Small intestine (tissue), 7 donors: ENCODE data around the gene COL13A1. TPM values are rescaled to one million over a fixed set of nuclear protein-coding genes. Genes with fewer than 3 reads are reported as not detected.

Experiments
- DNase-seq, 2 donors: peaks; one replicate each; pipeline versions ENCODE4 v3.0.0 to v3.0.0-alpha.2; 2013
- FAIRE-seq: peaks from 2 replicates; lab custom pipeline; 2012; peaks lifted over from hg19 to GRCh38; lab: Jason Lieb, UNC
- H3K27ac ChIP-seq, 3 donors: one replicate each; pipeline ENCODE4 v1.5.1; 2013; ENCODE audit warnings: low read length in 2 of 3, mild to moderate bottlenecking in 2 of 3, control low read depth in 1 of 3, inconsistent platforms in 1 of 3, low read depth in 1 of 3, moderate library complexity in 1 of 3
- H3K27me3 ChIP-seq, 3 donors: one replicate each; pipeline ENCODE4 v1.6.1; 2013; ENCODE audit warnings: low read length in 3 of 3, inconsistent platforms in 1 of 3; ENCODE audit not compliant: control insufficient read depth in 3 of 3, insufficient read depth in 3 of 3
- H3K36me3 ChIP-seq, 3 donors: one replicate each; pipeline ENCODE4 v1.6.1; 2013; ENCODE audit warnings: low read length in 3 of 3, inconsistent platforms in 1 of 3, low read depth in 1 of 3, mild to moderate bottlenecking in 1 of 3, moderate library complexity in 1 of 3; ENCODE audit not compliant: control insufficient read depth in 3 of 3, insufficient read depth in 2 of 3
- H3K4me1 ChIP-seq, 3 donors: one replicate each; pipeline ENCODE4 v1.6.1; 2013; ENCODE audit warnings: low read length in 2 of 3, inconsistent platforms in 1 of 3, low read depth in 1 of 3, mild to moderate bottlenecking in 1 of 3, moderate library complexity in 1 of 3; ENCODE audit not compliant: control insufficient read depth in 3 of 3, insufficient read depth in 2 of 3
- H3K4me3 ChIP-seq, 3 donors: one replicate each; pipeline ENCODE4 v1.5.1; 2013; ENCODE audit warnings: low read length in 3 of 3, control low read depth in 1 of 3, inconsistent platforms in 1 of 3, low read depth in 1 of 3, mild to moderate bottlenecking in 1 of 3, moderate library complexity in 1 of 3
- H3K9me3 ChIP-seq, 2 donors: one replicate each; pipeline ENCODE4 v1.6.1; 2013; ENCODE audit warnings: low read depth in 1 of 2, low read length in 1 of 2; ENCODE audit not compliant: control insufficient read depth in 2 of 2, insufficient read depth in 1 of 2
- WGBS, 3 donors: extraction: QIAGEN DNeasy Blood & Tissue Kit; methylation state at CpG; one replicate each; pipeline ENCODE4 v1.1.7; 2013; 5-methylcytosine and 5-hydroxymethylcytosine counted together
- polyA plus RNA-seq, 4 donors: library from polyadenylated mRNA; stranded (reverse) in 3 of 4; unstranded in 1 of 4; fragments of 200-250 nt in 3 of 4; fragments of 120-200 nt in 1 of 4; gene quantifications; one replicate each; pipeline versions ENCODE4 v1.2.1 to v1.2.3, GENCODE V29; 2013
- donor health status: healthy with polysubstance abuse.
- donor health status: control.
- donor health status: control.
- donor health status: Bipolar disorder and iron deficiency.
- donor health status: healthy.

Gene COL13A1
- polyA plus RNA-seq, 4 donors, result 0.45 to 6.6 (median 0.60) TPM

DNA sequence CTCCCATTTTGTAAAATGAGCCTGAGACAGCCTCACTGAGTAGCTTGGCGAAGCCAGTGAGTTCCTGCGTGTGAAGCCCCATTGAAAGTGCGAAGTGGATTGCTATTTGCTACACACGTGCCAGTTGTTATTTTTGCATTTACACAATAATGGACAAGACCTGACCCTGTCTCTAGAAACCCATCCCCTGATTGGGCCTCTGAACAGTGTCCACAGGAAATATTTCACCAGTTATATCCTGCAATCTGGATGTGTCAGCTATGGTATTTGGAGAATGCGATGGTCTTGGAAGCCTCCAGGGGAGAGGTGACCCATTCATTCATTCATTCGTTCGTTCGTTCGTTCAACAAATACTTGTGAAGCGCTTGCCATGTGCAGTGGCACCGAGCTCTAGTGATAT, 37.1 kb downstream of the COL13A1 start:
- Histone ChIP-seq H3K27me3 (no peaks in the 10 kb centered on the region), H3K9me3 (no peaks in the 10 kb centered on the region), H3K4me1 (peaks cover 0 to 6% (median 0%) of the 10 kb centered on the region in 3 donors), H3K36me3 (no peaks in the 10 kb centered on the region), H3K4me3 (no peak overlapping the region), H3K27ac (no peak overlapping the region)
- WGBS, 3 donors, result 82 to 91% (median 87%) methylated on average over 11 of the region's 11 CpGs
- FAIRE-seq, result no peak
- DNase-seq, result no peak

DNA sequence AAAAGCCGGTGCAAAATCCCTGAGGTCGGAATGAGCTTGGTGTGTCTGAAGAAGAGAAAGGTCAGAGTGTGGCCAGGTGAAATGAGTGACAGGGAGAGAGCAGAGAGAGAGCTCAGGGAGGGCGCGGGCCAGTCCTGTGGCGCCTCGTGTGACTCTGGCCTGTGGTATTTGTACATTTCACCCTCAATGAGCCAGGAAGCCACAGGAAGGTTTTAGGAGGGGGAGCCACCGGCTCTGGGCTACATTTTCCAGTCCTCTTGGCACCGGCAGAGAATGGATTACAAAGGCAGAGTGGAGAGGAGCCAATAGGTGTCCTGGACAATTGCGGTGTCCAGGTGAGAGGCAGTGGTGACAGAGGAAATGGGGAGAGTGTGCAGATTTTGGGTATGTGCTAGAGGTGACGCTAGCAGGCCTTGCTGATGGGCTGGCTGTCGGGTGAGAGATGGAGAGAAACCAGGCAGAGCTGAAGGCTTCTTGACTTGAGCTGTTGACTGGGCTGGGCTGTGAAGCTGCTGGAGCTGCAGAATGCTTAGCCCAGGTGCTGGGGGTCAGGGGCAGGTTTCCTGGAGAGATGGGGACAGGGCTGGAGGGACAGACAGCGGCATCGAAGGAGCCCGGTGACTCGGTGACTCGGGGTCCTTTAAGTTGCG, 38.1 kb downstream of the COL13A1 start:
- WGBS, 3 donors, result 82 to 85% (median 83%) methylated on average over 17 of the region's 17 CpGs
- DNase-seq, result no peak
- no peaks in the 10 kb centered on the region for H3K27me3 ChIP-seq
- no peak for FAIRE-seq
- H3K4me3 ChIP-seq, result no peak overlapping the region
- H3K27ac ChIP-seq, result no peak overlapping the region
- no peaks in the 10 kb centered on the region for H3K9me3 ChIP-seq
- peaks cover 0 to 6% (median 0%) of the 10 kb centered on the region in 3 donors for H3K4me1 ChIP-seq
- no peaks in the 10 kb centered on the region for H3K36me3 ChIP-seq

DNA sequence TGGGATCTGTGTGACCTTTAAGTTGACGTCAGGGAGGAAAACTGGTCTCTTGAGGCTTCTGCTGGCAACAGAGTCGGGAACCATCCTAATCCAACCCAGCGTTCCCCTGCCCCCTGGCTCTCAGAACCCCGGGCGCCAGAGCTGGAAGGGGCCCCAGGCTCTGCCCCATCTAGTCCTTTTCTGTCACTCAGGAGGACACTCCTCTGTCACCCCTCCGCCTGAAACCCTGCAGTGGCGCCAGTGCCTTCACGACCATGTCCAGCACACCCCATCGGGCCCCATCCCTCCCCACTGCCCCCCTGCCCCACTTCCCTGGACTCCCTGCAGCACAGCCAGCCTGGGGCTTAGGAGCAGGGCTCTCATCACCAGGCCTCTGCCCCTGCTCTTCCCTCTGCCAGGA, 39.1 kb downstream of the COL13A1 start:
- Histone ChIP-seq H3K27ac (no peak overlapping the region), H3K4me1 (peaks cover 0 to 8% (median 0%) of the 10 kb centered on the region in 3 donors), H3K4me3 (no peak overlapping the region), H3K27me3 (no peaks in the 10 kb centered on the region), H3K9me3 (no peaks in the 10 kb centered on the region), H3K36me3 (no peaks in the 10 kb centered on the region)
- no peak for FAIRE-seq
- DNase-seq, result no peak
- WGBS, 3 donors, result 84 to 88% (median 87%) methylated on average over 9 of the region's 9 CpGs

DNA sequence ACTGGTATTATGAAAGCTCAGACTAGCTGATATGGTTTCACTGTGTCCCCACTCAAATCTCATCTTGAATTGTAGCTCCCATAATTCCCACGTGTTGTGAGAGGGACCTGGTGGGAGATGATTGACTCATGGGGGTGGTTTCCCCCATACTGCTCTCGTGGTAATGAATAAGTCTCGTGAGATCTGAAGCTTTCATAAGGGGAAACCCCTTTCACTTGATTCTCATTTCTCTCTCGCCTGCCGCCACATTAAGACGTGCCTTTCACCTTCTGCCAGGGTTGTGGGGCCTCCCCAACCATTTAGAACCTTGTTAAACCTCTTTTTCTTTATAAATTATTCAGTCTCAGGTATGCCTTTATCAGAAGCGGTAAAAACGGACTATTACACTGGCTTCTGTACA, 40.3 kb downstream of the COL13A1 start:
- 72 to 82% (median 77%) methylated on average over 8 of the region's 8 CpGs for WGBS, 3 donors
- no peak for DNase-seq
- H3K36me3 ChIP-seq, result no peaks in the 10 kb centered on the region
- no peak for FAIRE-seq
- no peak overlapping the region for H3K4me3 ChIP-seq
- peaks cover 0 to 6% (median 0%) of the 10 kb centered on the region in 3 donors for H3K4me1 ChIP-seq
- H3K27ac ChIP-seq, result no peak overlapping the region
- no peaks in the 10 kb centered on the region for H3K27me3 ChIP-seq
- no peaks in the 10 kb centered on the region for H3K9me3 ChIP-seq

DNA sequence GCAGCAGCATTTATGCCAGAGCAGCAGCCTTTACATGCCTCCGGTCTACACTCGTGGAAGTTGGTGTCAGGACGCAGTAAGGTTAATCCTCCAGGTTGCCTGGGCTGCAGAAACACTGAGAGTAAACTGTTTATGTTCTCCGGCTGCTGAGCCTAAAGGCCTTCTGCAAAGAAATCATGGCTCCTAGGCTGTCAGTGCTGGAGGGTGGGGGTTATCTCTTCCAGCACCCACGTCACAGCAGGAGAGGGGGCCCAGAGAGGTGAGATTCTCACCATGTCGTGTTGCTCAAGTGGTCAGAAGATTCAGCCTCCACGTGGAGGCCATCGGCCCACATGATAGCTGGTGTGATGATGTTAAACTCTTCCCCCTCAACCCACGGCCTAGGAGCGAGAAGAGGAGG, 41.2 kb downstream of the COL13A1 start:
- 76 to 85% (median 84%) methylated on average over 10 of the region's 10 CpGs for WGBS, 3 donors
- H3K27me3 ChIP-seq, result no peaks in the 10 kb centered on the region
- peaks cover 0 to 6% (median 0%) of the 10 kb centered on the region in 3 donors for H3K4me1 ChIP-seq
- peak in 1 of 2 donors; percentile 29 for DNase-seq
- FAIRE-seq, result no peak
- no peaks in the 10 kb centered on the region for H3K9me3 ChIP-seq
- no peaks in the 10 kb centered on the region for H3K36me3 ChIP-seq
- H3K4me3 ChIP-seq, result no peak overlapping the region
- H3K27ac ChIP-seq, result no peak overlapping the region

DNA sequence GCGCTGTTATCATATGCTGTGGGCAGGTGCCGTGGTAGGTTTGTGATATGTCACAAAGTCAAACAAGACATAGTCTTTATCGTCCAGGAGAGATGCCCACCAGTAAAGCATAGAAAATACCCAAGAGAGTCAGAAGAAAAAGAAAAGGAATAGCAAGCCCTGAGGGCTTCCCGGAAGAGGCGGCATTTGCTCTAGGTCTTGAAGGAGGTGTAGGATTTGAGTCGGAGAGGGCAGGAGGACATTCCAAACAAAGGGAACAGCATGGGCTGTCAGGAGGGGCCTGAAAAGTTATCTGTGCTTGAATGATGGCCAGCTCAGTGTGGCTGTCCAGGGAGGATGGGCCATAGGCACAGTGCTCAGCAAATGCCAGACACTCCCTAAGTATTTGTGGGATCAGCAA, 42.2 kb downstream of the COL13A1 start:
- Histone ChIP-seq H3K4me3 (no peak overlapping the region), H3K27ac (no peak overlapping the region), H3K36me3 (no peaks in the 10 kb centered on the region), H3K4me1 (peaks cover 0 to 6% (median 0%) of the 10 kb centered on the region in 3 donors), H3K27me3 (no peaks in the 10 kb centered on the region), H3K9me3 (no peaks in the 10 kb centered on the region)
- FAIRE-seq (no peak), DNase-seq (no peak)
- 90 to 96% (median 96%) methylated on average over 6 of the region's 6 CpGs for WGBS, 3 donors

DNA sequence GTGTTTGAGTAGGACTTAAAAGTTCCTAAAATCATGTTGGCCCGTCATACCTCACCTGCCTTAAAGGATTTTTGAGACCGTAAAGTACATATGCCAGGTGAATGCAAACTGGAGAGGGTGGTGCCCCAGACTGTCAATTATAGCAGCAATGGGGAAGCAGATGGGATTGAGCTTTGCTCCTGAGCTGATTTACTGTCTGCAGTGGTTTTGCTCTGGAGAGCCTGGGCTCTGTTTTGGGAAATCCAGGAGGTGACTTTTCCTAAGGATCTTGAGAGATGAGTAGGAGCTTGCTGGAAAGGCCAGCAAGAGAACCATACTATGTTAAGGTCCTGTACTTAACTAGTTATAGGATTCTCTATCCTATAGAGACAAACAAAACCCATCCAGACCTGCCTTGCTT, 43.0 kb downstream of the COL13A1 start:
- Histone ChIP-seq H3K9me3 (no peaks in the 10 kb centered on the region), H3K36me3 (peaks cover 0 to 2% (median 0%) of the 10 kb centered on the region in 3 donors), H3K4me1 (peaks cover 0 to 6% (median 0%) of the 10 kb centered on the region in 3 donors), H3K27ac (no peak overlapping the region), H3K27me3 (no peaks in the 10 kb centered on the region), H3K4me3 (no peak overlapping the region)
- WGBS, 3 donors, result 17 to 66% (median 29%) methylated on average over 2 of the region's 2 CpGs
- DNase-seq, result no peak
- FAIRE-seq, result no peak

DNA sequence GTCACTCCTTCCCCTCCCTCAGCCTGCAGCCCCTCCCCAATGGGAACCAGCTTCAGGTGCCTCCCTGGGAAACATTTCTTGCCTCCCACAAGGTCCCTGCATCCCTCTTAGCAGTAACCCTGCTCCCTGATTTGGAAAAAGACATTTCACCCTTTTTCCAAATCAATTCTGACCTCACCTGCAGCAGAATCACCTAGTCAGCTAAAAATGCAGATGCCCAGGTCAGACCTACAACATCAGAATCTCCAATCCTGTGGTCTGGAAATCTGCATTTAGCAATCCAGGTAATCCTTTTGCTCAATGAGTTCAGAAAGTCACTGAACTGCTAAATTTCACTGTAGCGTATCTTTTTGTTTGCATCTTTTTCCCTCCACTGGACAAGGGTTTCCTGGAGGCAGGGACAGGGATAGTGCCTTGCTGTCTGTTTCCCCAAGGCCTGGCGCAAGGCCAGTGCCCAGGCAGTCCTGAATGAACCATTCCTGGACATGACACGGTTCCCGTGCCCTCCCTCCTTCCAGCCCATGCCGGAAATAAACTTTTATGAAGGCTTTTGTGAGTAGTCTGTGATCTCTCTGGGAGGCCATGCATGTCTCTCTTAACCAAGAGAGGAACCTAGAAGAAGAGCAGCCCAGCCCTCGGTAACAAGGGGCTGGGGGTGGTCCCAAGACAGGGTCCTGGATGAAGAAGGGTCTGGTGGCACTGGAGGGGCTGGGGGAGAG, 44.0 kb downstream of the COL13A1 start:
- peaks cover 0 to 6% (median 0%) of the 10 kb centered on the region in 3 donors for H3K4me1 ChIP-seq
- H3K9me3 ChIP-seq, result no peaks in the 10 kb centered on the region
- FAIRE-seq (no peak), DNase-seq (peak in 1 of 2 donors; percentile 35)
- H3K27ac ChIP-seq, result no peak overlapping the region
- no peak overlapping the region for H3K4me3 ChIP-seq
- peaks cover 0 to 3% (median 0%) of the 10 kb centered on the region in 3 donors for H3K36me3 ChIP-seq
- H3K27me3 ChIP-seq, result no peaks in the 10 kb centered on the region
- 24 to 36% (median 33%) methylated on average over 6 of the region's 6 CpGs for WGBS, 3 donors
